KMS-11 (cell line): Measurements from ENCODE around the gene SLC25A21.

Experiments
- H2AFZ ChIP-seq: fragments of 200-600 bp; sonication (generic); 2 replicates; pipeline ENCODE4 v1.6.1; 2016; ENCODE audit warnings: antibody characterized with exemption, mixed run types, low read depth
- H3K27ac ChIP-seq: fragments of 200-600 bp; sonication (generic); 2 replicates; pipeline ENCODE4 v1.6.1; 2016; ENCODE audit warnings: mild to moderate bottlenecking, mixed run types
- H3K27me3 ChIP-seq: fragments of 200-600 bp; sonication (generic); 2 replicates; pipeline ENCODE4 v1.6.1; 2017; ENCODE audit warnings: mild to moderate bottlenecking, low read depth, mixed run types, moderate library complexity; ENCODE audit not compliant: insufficient read depth
- H3K36me3 ChIP-seq: fragments of 200-600 bp; sonication (generic); 2 replicates; pipeline ENCODE4 v1.6.1; 2017; ENCODE audit warnings: mild to moderate bottlenecking, mixed run types; ENCODE audit not compliant: insufficient read depth
- H3K4me1 ChIP-seq: fragments of 200-600 bp; sonication (generic); 2 replicates; pipeline ENCODE4 v1.6.1; 2016; ENCODE audit warnings: mild to moderate bottlenecking, low read depth, mixed run types; ENCODE audit not compliant: poor library complexity, severe bottlenecking
- H3K4me2 ChIP-seq: fragments of 200-600 bp; sonication (generic); 2 replicates; pipeline ENCODE4 v1.7.0; 2016; ENCODE audit warnings: mild to moderate bottlenecking, mixed run types
- H3K4me3 ChIP-seq: fragments of 200-600 bp; sonication (generic); IDR thresholded peaks from 2 replicates; pipeline ENCODE4 v1.6.1; 2017; ENCODE audit warnings: low read depth, low read length, mixed read lengths; ENCODE audit not compliant: insufficient read depth
- H3K79me2 ChIP-seq: fragments of 200-600 bp; sonication (generic); 2 replicates; pipeline ENCODE4 v1.6.1; 2016; ENCODE audit warnings: low read depth, mixed run types; ENCODE audit not compliant: insufficient read depth
- H3K9ac ChIP-seq: fragments of 200-600 bp; sonication (generic); 2 replicates; pipeline ENCODE4 v1.6.1; 2016; ENCODE audit warnings: mild to moderate bottlenecking, mixed run types
- H4K20me1 ChIP-seq: fragments of 200-600 bp; sonication (generic); 2 replicates; pipeline ENCODE4 v1.6.1; 2016; ENCODE audit warnings: mild to moderate bottlenecking, mixed run types; ENCODE audit not compliant: insufficient read depth
- TF ChIP-seq, protein P1 (sequence below): fragments of 200-600 bp; sonication (generic); conservative IDR thresholded peaks from 2 replicates; pipeline ENCODE4 v1.6.1; 2017; ENCODE audit warnings: low read depth, mild to moderate bottlenecking, antibody characterized with exemption, low read length, moderate library complexity, mixed read lengths

SLC25A21 gene

DNA sequence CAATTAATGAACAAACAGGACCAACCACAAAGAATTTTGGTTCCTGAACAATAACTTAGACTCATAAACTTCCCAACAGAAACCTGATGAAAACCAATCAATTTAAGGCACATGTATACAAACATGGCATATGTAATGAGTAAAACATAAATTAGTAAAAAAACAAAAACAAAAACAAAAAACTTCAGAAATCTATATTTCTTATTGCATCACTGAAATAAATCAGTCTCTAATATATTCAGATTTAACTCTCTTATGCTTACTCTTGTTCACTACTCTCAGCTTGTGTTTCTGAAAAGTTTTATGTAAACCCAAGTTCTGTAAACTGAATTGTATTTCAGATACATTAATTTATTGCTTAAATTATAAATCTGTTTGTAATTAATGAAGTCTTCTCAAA lies 233.7 kb downstream of the SLC25A21 start:
- TF ChIP-seq, protein P1, sequence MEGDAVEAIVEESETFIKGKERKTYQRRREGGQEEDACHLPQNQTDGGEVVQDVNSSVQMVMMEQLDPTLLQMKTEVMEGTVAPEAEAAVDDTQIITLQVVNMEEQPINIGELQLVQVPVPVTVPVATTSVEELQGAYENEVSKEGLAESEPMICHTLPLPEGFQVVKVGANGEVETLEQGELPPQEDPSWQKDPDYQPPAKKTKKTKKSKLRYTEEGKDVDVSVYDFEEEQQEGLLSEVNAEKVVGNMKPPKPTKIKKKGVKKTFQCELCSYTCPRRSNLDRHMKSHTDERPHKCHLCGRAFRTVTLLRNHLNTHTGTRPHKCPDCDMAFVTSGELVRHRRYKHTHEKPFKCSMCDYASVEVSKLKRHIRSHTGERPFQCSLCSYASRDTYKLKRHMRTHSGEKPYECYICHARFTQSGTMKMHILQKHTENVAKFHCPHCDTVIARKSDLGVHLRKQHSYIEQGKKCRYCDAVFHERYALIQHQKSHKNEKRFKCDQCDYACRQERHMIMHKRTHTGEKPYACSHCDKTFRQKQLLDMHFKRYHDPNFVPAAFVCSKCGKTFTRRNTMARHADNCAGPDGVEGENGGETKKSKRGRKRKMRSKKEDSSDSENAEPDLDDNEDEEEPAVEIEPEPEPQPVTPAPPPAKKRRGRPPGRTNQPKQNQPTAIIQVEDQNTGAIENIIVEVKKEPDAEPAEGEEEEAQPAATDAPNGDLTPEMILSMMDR, result no peak
- no peaks in the 10 kb centered on the region for H3K79me2 ChIP-seq
- no peaks in the 10 kb centered on the region for H3K36me3 ChIP-seq
- H3K9ac ChIP-seq, result no peak overlapping the region
- no peak overlapping the region for H3K4me2 ChIP-seq
- H3K27me3 ChIP-seq, result no peaks in the 10 kb centered on the region
- no peaks in the 10 kb centered on the region for H4K20me1 ChIP-seq
- no peak overlapping the region for H3K27ac ChIP-seq
- H3K4me3 ChIP-seq, result no peak overlapping the region
- no peak overlapping the region for H2AFZ ChIP-seq
- H3K4me1 ChIP-seq, result peaks cover 21% of the 10 kb centered on the region

DNA sequence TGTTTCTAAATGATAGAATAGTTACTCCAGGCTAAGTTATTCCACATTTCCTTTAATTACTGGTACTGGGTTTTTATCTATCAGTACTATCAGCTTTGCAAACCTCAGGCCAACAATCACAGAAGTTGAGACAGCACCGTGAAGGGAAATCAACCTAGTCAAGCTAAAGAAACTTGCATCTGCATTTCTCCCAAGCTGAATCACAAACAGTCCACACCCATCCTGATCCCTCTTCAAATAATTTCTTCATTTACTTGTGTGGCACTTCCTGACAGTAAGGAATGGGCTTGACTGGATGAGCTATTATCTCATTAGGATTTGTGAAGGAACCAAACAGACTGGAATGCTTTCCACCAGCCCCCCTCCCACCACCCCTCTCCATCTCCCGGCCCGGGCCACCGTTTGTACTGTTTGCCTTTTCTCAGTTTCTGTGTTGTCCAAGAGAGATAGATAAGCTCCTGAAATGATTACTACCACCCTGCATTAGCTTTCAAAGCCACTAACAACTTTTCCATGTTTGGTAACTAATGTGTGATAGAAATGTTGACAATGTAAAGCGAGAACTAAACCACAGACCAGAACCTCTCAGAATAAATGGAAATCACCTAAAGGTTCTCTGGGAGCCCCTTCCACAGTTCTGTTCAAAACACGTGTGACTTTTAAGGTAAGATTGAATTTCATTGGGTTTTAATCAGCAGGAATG lies 236.3 kb downstream of the SLC25A21 start:
- TF ChIP-seq, protein P1, result no peak
- Histone ChIP-seq H3K27me3 (no peaks in the 10 kb centered on the region), H3K36me3 (no peaks in the 10 kb centered on the region), H2AFZ (peak overlapping the region; percentile 38; the same call in 1 of the 2 replicates), H3K27ac (peak overlapping the region; percentile 24; the same call in 1 of the 2 replicates), H3K4me3 (no peak overlapping the region), H3K79me2 (no peaks in the 10 kb centered on the region), H3K4me2 (peak overlapping the region; percentile 53), H4K20me1 (no peaks in the 10 kb centered on the region), H3K9ac (no peak overlapping the region), H3K4me1 (peaks cover 18% of the 10 kb centered on the region)

DNA sequence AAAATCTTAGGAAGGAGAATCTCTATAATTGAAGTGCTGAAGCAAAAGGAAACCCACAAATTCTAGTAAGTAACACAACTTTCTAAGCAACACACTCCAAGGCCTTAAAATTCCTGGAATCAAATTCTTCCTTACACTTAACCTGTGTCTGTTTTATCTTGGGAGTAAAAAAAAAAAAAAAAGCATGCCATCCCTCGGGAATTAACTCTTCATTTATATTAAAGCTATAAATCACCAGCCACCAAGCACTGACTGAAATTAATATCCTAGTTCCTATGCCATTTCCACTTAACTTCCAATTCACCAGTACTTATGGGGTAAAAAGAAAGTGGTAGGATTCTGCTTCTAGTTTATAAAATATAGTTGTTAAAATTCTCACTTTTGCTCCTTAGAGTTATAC lies 238.1 kb downstream of the SLC25A21 start:
- TF ChIP-seq, protein P1, result no peak
- Histone ChIP-seq H3K79me2 (no peaks in the 10 kb centered on the region), H2AFZ (no peak overlapping the region)

DNA sequence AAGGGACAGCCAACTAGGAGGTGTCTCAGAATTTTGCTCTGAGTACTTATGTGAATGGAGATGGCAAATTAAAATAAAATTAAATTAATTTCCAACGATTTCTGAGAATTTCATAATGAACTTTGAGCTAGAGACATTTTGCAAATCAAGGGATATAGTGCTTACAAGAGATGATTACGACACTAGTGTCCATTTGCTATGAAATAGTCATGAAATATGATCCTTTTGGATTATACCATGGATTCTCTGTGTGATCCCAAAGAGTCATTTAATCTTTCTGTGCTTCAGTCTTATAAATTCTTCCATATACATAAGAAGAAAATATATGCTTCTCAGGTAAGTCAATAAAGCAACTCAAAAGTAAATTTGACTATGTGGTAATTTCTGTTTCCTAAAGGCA lies 240.6 kb downstream of the SLC25A21 start:
- TF ChIP-seq, protein P1, result no peak
- Histone ChIP-seq H3K27ac (no peak overlapping the region), H3K9ac (no peak overlapping the region), H3K4me1 (peaks cover 15% of the 10 kb centered on the region), H3K4me2 (no peak overlapping the region), H2AFZ (no peak overlapping the region), H4K20me1 (no peaks in the 10 kb centered on the region), H3K4me3 (no peak overlapping the region), H3K79me2 (no peaks in the 10 kb centered on the region), H3K36me3 (no peaks in the 10 kb centered on the region), H3K27me3 (no peaks in the 10 kb centered on the region)

More for the DNA sequence above, 238.1 kb downstream of the SLC25A21 start:
- H3K36me3 ChIP-seq, result no peaks in the 10 kb centered on the region
- no peak overlapping the region for H3K9ac ChIP-seq
- H4K20me1 ChIP-seq, result no peaks in the 10 kb centered on the region
- H3K4me2 ChIP-seq, result no peak overlapping the region
- H3K27me3 ChIP-seq, result no peaks in the 10 kb centered on the region
- no peak overlapping the region for H3K4me3 ChIP-seq
- peaks cover 18% of the 10 kb centered on the region for H3K4me1 ChIP-seq
- no peak overlapping the region for H3K27ac ChIP-seq
